ENCODE measurements around the gene ANKRD40CL. TPM values are rescaled to one million over a fixed set of nuclear protein-coding genes. Genes with fewer than 3 reads are reported as not detected.

The ANKRD40CL gene
- total RNA-seq, 1 experiment from 2014 or later: not detected

- H3K4me1 Mint-ChIP-seq (ENCODE audit: insufficient read depth, unreplicated experiment): no peaks in the 10 kb centered on the region
- H3K27ac Mint-ChIP-seq (ENCODE audit: low read depth, unreplicated experiment): no peak overlapping the region
- TF ChIP-seq CTCF (IDR thresholded peaks at IDR 0.05; ENCODE audit: unreplicated experiment): no peak
- H3K4me3 Mint-ChIP-seq (ENCODE audit: unreplicated experiment): no peak overlapping the region
- intact Hi-C loops (cut with micrococcal nuclease): no loop called here
- H3K36me3 Mint-ChIP-seq (ENCODE audit: insufficient read depth, unreplicated experiment): no peaks in the 10 kb centered on the region
- ChIA-PET CTCF (interaction anchor here (0.6 to 1.2 kb wide), 4 partner anchors 60 to 114 kb away, joined by 3 to 4 read pairs (median 4); no protein-coding TSS in a partner anchor), POLR2A (no interaction called here)
- no peak for DNase-seq (ENCODE audit: unreplicated experiment)
- BruUV-seq (replicated peaks): no TSS peak
- no peaks in the 10 kb centered on the region for H3K27me3 Mint-ChIP-seq (ENCODE audit: insufficient read depth, unreplicated experiment)
- no peaks in the 10 kb centered on the region for H3K9me3 Mint-ChIP-seq (ENCODE audit: unreplicated experiment)
Measured at GRCh38 chr17:50774225-50774803, 7.0 kb upstream of the ANKRD40CL start.

GRCh38 chr17:50771991-50772785 lies 4.9 kb upstream of the ANKRD40CL start:
- intact Hi-C loops (cut with micrococcal nuclease): no loop called here
- peaks cover 6% of the 10 kb centered on the region for H3K4me1 Mint-ChIP-seq (ENCODE audit: insufficient read depth, unreplicated experiment)
- ChIA-PET POLR2A (no interaction called here), CTCF (interaction anchor here (1.4 kb wide), 1 partner anchor 81 kb away, joined by 3 read pairs; no protein-coding TSS in a partner anchor)
- no peak overlapping the region for H3K4me3 Mint-ChIP-seq (ENCODE audit: unreplicated experiment)
- H3K27me3 Mint-ChIP-seq (ENCODE audit: insufficient read depth, unreplicated experiment): no peaks in the 10 kb centered on the region
- no peak overlapping the region for H3K27ac Mint-ChIP-seq (ENCODE audit: low read depth, unreplicated experiment)
- H3K9me3 Mint-ChIP-seq (ENCODE audit: unreplicated experiment): no peaks in the 10 kb centered on the region
- DNase-seq (ENCODE audit: unreplicated experiment): no peak
- TF ChIP-seq CTCF (IDR thresholded peaks at IDR 0.05; ENCODE audit: unreplicated experiment): no peak
- H3K36me3 Mint-ChIP-seq (ENCODE audit: insufficient read depth, unreplicated experiment): no peaks in the 10 kb centered on the region
- no TSS peak for BruUV-seq (replicated peaks)

- Mint-ChIP-seq H3K27me3 (ENCODE audit: insufficient read depth, unreplicated experiment) (no peaks in the 10 kb centered on the region), H3K4me1 (ENCODE audit: insufficient read depth, unreplicated experiment) (peaks cover 6% of the 10 kb centered on the region), H3K36me3 (ENCODE audit: insufficient read depth, unreplicated experiment) (no peaks in the 10 kb centered on the region), H3K9me3 (ENCODE audit: unreplicated experiment) (no peaks in the 10 kb centered on the region), H3K4me3 (ENCODE audit: unreplicated experiment) (no peak overlapping the region), H3K27ac (ENCODE audit: low read depth, unreplicated experiment) (no peak overlapping the region)
- TF ChIP-seq CTCF (IDR thresholded peaks at IDR 0.05; ENCODE audit: unreplicated experiment): no peak
- no TSS peak for BruUV-seq (replicated peaks)
- ChIA-PET CTCF (interaction anchor here (0.6 to 0.7 kb wide), 2 partner anchors 203 to 373 kb away, joined by 3 to 5 read pairs; partner anchors contain the start of gene LRRC59), POLR2A (no interaction called here)
- intact Hi-C loops (cut with micrococcal nuclease): no loop called here
- no peak for DNase-seq (ENCODE audit: unreplicated experiment)
Measured at GRCh38 chr17:50770346-50770745, 3.0 kb upstream of the ANKRD40CL start.

- no peaks in the 10 kb centered on the region for H3K27me3 Mint-ChIP-seq (ENCODE audit: insufficient read depth, unreplicated experiment)
- H3K4me1 Mint-ChIP-seq (ENCODE audit: insufficient read depth, unreplicated experiment): peaks cover 6% of the 10 kb centered on the region
- no peak for TF ChIP-seq CTCF (IDR thresholded peaks at IDR 0.05; ENCODE audit: unreplicated experiment)
- H3K36me3 Mint-ChIP-seq (ENCODE audit: insufficient read depth, unreplicated experiment): no peaks in the 10 kb centered on the region
- no peak overlapping the region for H3K27ac Mint-ChIP-seq (ENCODE audit: low read depth, unreplicated experiment)
- CTCF ChIA-PET: interaction anchor here (0.7 to 1.5 kb wide), 3 partner anchors 14 to 202 kb away, joined by 5 to 6 read pairs (median 5); no protein-coding TSS in a partner anchor
- intact Hi-C loops (cut with micrococcal nuclease): no loop called here
- BruUV-seq (replicated peaks): no TSS peak
- no peaks in the 10 kb centered on the region for H3K9me3 Mint-ChIP-seq (ENCODE audit: unreplicated experiment)
- POLR2A ChIA-PET: interaction anchor here (0.7 to 1.4 kb wide), 3 partner anchors 15 to 83 kb away, joined by 3 to 4 read pairs (median 3); partner anchors contain the start of gene ANKRD40
- no peak overlapping the region for H3K4me3 Mint-ChIP-seq (ENCODE audit: unreplicated experiment)
- DNase-seq (ENCODE audit: unreplicated experiment): no peak
Measured at GRCh38 chr17:50769884-50770283, 2.6 kb upstream of the ANKRD40CL start.
